HEK293T (cell line): Measurements from ENCODE around the gene TTC39C.

Source experiments
- BHLHE40 ChIP-seq: fragments of 450-650 bp; IDR thresholded peaks from 2 replicates; pipeline ENCODE4 v1.6.1; 2016; ENCODE audit warnings: mild to moderate bottlenecking, moderate library complexity, borderline replicate concordance
- FOXK2 ChIP-seq: fragments of 450-650 bp; IDR thresholded peaks from 2 replicates; pipeline ENCODE4 v1.6.1; 2016; ENCODE audit warnings: mild to moderate bottlenecking

DNA sequence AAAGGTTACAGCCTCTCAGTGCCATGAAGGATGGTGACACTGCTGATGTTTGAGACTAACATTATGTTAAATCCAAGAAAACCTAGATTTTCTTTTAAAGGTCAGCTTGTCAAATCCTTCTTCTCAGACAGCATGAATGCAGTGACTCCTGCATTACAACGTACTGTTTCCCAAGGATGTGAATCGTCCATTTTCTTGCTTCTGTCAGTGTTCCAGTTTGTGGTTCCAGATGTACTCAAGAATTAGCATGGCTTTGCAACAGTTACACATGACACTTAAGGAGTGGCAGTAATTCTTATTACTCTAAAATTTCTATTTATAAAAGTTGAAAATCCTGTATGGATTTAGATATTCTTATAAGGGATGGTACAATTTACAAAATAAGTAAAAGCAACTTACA lies 1.5 kb upstream of the TTC39C start:
- TF ChIP-seq BHLHE40 = no peak
- no peak for TF ChIP-seq FOXK2
